ENCODE data around the gene TMUB1. TPM values are rescaled to one million over a fixed set of nuclear protein-coding genes. Genes with fewer than 3 reads are reported as not detected.
A peak's percentile ranks its signal among the peaks of the same experiment; 100 is the strongest.

Gene TMUB1
- total RNA-seq, 1 donor from 2014 or later: 36.3 TPM

- intact Hi-C loops (cut with DNase I): loop anchor here (10.0 kb wide), 1 partner anchor 82 kb away; no protein-coding TSS in a partner anchor
- Histone ChIP-seq H3K9me3 (no peaks in the 10 kb centered on the region), H3K36me3 (peaks cover 29% of the 10 kb centered on the region), H3K4me3 (no peak overlapping the region), H3K27ac (no peak overlapping the region), H3K4me1 (peaks cover 11% of the 10 kb centered on the region), H3K27me3 (no peaks in the 10 kb centered on the region)
- DNase-seq (no peak), ATAC-seq (peak; percentile 2)
- TF ChIP-seq CTCF (IDR thresholded peaks at IDR 0.05): no peak
Measured at GRCh38 chr7:151032936-151033863, 50.1 kb downstream of the TMUB1 start.

Other genes with a start within 250 kb of the TMUB1 start
- gene AOC1, start 231.0 kb downstream of the TMUB1 start, total RNA-seq: 0.64 TPM
- 3.6 TPM for gene KCNH2, start 105.2 kb downstream of the TMUB1 start, total RNA-seq
- gene NOS3, start 92.5 kb downstream of the TMUB1 start, total RNA-seq: 42.9 TPM
- 0.17 TPM for gene ATG9B, start 59.0 kb downstream of the TMUB1 start, total RNA-seq
- gene ABCB8, start 55.0 kb downstream of the TMUB1 start, total RNA-seq: 40.6 TPM
- gene ASIC3, start 35.0 kb downstream of the TMUB1 start, total RNA-seq: 2.6 TPM
- 10.4 TPM for gene CDK5, start 25.6 kb downstream of the TMUB1 start, total RNA-seq
- 178 TPM for gene SLC4A2, start 23.9 kb downstream of the TMUB1 start, total RNA-seq
- 54.2 TPM for gene FASTK, start 2.7 kb downstream of the TMUB1 start, total RNA-seq
- gene AGAP3, start 3.0 kb upstream of the TMUB1 start, total RNA-seq: 152 TPM
- gene GBX1, start 84.2 kb upstream of the TMUB1 start, total RNA-seq: not detected
- not detected for gene ASB10, start 103.8 kb upstream of the TMUB1 start, total RNA-seq
- gene H2BK1, start 127.0 kb upstream of the TMUB1 start, total RNA-seq: not detected
- gene ABCF2, start 143.7 kb upstream of the TMUB1 start, total RNA-seq: 26.3 TPM
- 37.2 TPM for gene CHPF2, start 149.0 kb upstream of the TMUB1 start, total RNA-seq
- gene SMARCD3, start 165.2 kb upstream of the TMUB1 start, total RNA-seq: 61.5 TPM